ENCODE measurements around the gene CCDC88A.

DNA sequence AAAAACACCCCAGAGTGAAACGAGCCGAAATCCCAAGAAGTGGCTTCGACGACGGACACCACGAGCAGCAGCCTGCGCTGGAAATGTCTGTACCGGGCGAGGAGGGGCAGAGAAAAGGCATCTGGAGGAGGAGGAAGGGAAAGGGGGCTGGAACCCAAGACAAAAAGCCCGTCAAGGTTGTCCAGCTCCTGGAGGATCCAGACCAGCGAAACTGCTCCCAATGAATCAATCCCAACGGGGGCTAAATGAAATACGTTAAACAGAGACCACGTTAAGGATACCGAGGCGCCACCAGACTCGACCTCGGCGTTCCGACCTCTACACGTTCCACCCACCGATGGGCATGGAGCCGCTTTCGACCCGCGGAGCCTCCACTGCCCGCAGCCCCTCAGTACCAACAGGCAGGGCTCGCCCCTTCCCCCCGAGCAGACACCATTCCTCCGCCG is 400 bp downstream of the CCDC88A start:
- TF ChIP-seq, protein P1, sequence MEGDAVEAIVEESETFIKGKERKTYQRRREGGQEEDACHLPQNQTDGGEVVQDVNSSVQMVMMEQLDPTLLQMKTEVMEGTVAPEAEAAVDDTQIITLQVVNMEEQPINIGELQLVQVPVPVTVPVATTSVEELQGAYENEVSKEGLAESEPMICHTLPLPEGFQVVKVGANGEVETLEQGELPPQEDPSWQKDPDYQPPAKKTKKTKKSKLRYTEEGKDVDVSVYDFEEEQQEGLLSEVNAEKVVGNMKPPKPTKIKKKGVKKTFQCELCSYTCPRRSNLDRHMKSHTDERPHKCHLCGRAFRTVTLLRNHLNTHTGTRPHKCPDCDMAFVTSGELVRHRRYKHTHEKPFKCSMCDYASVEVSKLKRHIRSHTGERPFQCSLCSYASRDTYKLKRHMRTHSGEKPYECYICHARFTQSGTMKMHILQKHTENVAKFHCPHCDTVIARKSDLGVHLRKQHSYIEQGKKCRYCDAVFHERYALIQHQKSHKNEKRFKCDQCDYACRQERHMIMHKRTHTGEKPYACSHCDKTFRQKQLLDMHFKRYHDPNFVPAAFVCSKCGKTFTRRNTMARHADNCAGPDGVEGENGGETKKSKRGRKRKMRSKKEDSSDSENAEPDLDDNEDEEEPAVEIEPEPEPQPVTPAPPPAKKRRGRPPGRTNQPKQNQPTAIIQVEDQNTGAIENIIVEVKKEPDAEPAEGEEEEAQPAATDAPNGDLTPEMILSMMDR (conservative IDR thresholded peaks at IDR 0.05), result no peak
- no peak for TF ChIP-seq ZFX (IDR thresholded peaks at IDR 0.05)
